ENCODE results near the gene MARCHF9.

The MARCHF9 gene

DNA sequence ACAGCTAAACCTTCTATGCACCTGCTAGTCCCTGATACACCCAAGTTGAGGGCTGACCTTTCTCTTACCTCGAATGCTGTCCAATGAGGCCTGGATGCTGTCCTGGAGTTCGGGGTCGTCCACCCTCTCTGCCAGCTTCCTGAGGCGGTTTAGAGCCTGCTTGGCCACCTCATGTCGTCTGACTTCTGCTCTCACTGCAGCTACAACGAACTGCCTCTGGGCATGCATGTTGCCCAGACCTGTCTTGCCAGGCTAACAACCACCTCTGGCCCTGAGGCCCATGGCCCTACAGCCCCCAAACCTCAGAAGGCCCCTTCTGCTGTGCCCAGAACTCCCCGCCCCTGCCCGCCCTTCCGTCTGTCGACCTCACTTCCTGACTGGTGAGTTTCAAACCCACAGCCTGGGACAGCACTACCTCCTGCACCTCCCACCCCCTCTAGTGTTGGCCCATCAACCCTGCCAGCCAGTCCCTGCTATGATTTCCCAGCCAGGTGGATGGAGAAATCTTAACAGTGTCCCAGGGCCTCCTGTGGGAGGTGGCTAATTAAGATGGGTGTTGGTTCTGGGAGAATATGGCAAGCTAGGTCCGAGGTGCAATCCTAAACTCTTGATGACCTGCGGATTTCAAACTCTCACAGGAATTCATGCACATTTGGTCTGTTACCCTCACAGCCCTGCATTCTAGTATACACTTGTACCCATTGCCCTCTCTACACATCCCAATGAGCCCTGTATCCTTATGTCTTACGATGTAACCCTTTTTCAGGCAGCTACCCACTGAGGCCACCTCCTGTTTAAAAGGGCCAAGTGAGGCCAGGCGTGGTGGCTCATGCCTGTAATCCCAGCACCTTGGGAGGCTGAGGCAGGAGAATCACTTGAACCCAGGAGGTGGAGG lies 12.8 kb upstream of the MARCHF9 start:
- peaks cover 12% of the 10 kb centered on the region for H3K79me2 ChIP-seq (ENCODE audit: insufficient read depth, low read length)
- no peaks in the 10 kb centered on the region for H3K9me3 ChIP-seq (ENCODE audit: insufficient read depth, low read length)
- H2AFZ ChIP-seq (ENCODE audit: low read depth, low read length, severe bottlenecking) = peak overlapping the region; percentile 42
- no peaks in the 10 kb centered on the region for H3K27me3 ChIP-seq (ENCODE audit: low read length)
- peak overlapping the region; percentile 68 for H3K9ac ChIP-seq (ENCODE audit: low read length)
- no peaks in the 10 kb centered on the region for H3K9me2 ChIP-seq (replicated peaks; ENCODE audit: insufficient read depth, low read length)
- H3K36me3 ChIP-seq (ENCODE audit: low read length) = peaks cover under 1% of the 10 kb centered on the region; the same call in 1 of the 2 replicates
- peaks cover 22% of the 10 kb centered on the region for H3F3A ChIP-seq (ENCODE audit: insufficient read depth)
- H3K4me3 ChIP-seq (ENCODE audit: insufficient read depth, low read length, poor library complexity, severe bottlenecking) = peak overlapping the region; percentile 68
- H3K27ac ChIP-seq (ENCODE audit: low read depth, low read length) = peak overlapping the region; percentile 49
- no peak for TF ChIP-seq EZH2phosphoT487 (conservative IDR thresholded peaks at IDR 0.05; ENCODE audit: low read length)
- TF ChIP-seq, protein P1, sequence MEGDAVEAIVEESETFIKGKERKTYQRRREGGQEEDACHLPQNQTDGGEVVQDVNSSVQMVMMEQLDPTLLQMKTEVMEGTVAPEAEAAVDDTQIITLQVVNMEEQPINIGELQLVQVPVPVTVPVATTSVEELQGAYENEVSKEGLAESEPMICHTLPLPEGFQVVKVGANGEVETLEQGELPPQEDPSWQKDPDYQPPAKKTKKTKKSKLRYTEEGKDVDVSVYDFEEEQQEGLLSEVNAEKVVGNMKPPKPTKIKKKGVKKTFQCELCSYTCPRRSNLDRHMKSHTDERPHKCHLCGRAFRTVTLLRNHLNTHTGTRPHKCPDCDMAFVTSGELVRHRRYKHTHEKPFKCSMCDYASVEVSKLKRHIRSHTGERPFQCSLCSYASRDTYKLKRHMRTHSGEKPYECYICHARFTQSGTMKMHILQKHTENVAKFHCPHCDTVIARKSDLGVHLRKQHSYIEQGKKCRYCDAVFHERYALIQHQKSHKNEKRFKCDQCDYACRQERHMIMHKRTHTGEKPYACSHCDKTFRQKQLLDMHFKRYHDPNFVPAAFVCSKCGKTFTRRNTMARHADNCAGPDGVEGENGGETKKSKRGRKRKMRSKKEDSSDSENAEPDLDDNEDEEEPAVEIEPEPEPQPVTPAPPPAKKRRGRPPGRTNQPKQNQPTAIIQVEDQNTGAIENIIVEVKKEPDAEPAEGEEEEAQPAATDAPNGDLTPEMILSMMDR (IDR thresholded peaks at IDR 0.05; ENCODE audit: insufficient read depth, low read length, poor library complexity, severe bottlenecking) = peak; percentile 68
- H4K20me1 ChIP-seq (ENCODE audit: low read depth, low read length) = no peaks in the 10 kb centered on the region
- H3K4me2 ChIP-seq (ENCODE audit: low read depth, low read length, poor library complexity, severe bottlenecking) = peak overlapping the region; percentile 91

DNA sequence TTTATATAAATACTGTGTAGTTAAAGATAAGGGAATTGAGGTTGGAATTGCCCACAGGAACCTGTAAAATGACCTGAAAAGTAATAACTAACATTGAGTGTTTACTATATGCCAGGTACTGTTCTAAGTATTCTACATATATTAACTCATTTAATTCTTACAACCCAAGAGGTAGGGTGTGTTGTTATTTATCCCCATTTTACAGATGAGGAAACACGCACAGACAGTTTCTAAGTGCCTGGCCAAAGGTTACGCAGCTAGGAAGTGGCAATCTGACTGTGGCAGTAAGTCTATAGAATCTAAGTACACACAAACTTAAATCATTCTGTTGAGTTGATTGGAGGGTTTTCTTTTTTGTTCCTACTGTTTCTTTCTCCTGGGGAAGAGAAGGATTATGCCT lies 11.1 kb upstream of the MARCHF9 start:
- Histone ChIP-seq H3K27me3 (ENCODE audit: low read length) (no peaks in the 10 kb centered on the region), H3K36me3 (ENCODE audit: low read length) (peaks cover 10% of the 10 kb centered on the region; the same call in 1 of the 2 replicates), H3K9ac (ENCODE audit: low read length) (no peak overlapping the region), H3F3A (ENCODE audit: insufficient read depth) (peaks cover 32% of the 10 kb centered on the region), H3K4me2 (ENCODE audit: low read depth, low read length, poor library complexity, severe bottlenecking) (peak overlapping the region; percentile 87), H3K9me2 (replicated peaks; ENCODE audit: insufficient read depth, low read length) (no peaks in the 10 kb centered on the region), H3K27ac (ENCODE audit: low read depth, low read length) (no peak overlapping the region), H3K9me3 (ENCODE audit: insufficient read depth, low read length) (no peaks in the 10 kb centered on the region), H3K79me2 (ENCODE audit: insufficient read depth, low read length) (peaks cover 12% of the 10 kb centered on the region), H2AFZ (ENCODE audit: low read depth, low read length, severe bottlenecking) (peak overlapping the region; percentile 60), H4K20me1 (ENCODE audit: low read depth, low read length) (no peaks in the 10 kb centered on the region), H3K4me3 (ENCODE audit: insufficient read depth, low read length, poor library complexity, severe bottlenecking) (peak overlapping the region; percentile 68)
- TF ChIP-seq EZH2phosphoT487 (conservative IDR thresholded peaks at IDR 0.05; ENCODE audit: low read length) = no peak
- TF ChIP-seq, protein P1 (IDR thresholded peaks at IDR 0.05; ENCODE audit: insufficient read depth, low read length, poor library complexity, severe bottlenecking) = no peak

DNA sequence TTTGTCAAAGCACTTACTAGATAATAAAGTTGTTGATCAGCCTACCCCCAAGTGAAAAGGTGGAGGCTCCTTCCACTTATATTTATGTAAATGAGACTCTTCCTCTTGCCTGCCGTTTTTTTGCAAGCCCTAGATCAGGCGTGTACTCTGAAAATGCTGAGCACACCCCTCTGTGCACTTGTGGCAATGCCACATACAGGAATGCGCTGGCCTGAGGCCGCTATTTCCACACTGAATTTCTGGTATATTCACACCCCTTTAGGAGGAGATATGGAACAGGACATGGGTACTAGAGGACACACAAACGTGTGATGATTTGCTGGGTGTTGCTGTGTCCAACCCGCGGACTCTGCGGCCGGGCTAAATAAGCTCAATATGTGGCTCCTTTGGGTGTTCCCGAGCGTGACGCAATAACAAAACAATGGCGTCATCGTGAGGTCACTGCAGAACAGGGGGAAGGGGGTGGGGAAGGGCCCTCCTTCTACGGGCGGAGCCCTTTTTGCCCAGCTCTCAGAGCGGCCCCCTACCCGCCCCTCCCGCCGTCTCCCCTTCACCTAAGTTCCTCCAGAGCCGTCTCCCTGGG lies 10.6 kb upstream of the MARCHF9 start:
- Histone ChIP-seq H3K27ac (ENCODE audit: low read depth, low read length) (peak overlapping the region; percentile 23; the same call in 1 of the 2 replicates), H3K9me2 (replicated peaks; ENCODE audit: insufficient read depth, low read length) (no peaks in the 10 kb centered on the region), H3K9me3 (ENCODE audit: insufficient read depth, low read length) (no peaks in the 10 kb centered on the region), H3K36me3 (ENCODE audit: low read length) (peaks cover 10% of the 10 kb centered on the region; the same call in 1 of the 2 replicates), H2AFZ (ENCODE audit: low read depth, low read length, severe bottlenecking) (peak overlapping the region; percentile 60), H4K20me1 (ENCODE audit: low read depth, low read length) (no peaks in the 10 kb centered on the region), H3K4me2 (ENCODE audit: low read depth, low read length, poor library complexity, severe bottlenecking) (peak overlapping the region; percentile 87), H3K79me2 (ENCODE audit: insufficient read depth, low read length) (peaks cover 11% of the 10 kb centered on the region), H3K4me3 (ENCODE audit: insufficient read depth, low read length, poor library complexity, severe bottlenecking) (peak overlapping the region; percentile 68), H3F3A (ENCODE audit: insufficient read depth) (peaks cover 32% of the 10 kb centered on the region), H3K27me3 (ENCODE audit: low read length) (no peaks in the 10 kb centered on the region), H3K9ac (ENCODE audit: low read length) (peak overlapping the region; percentile 74)
- TF ChIP-seq EZH2phosphoT487 (conservative IDR thresholded peaks at IDR 0.05; ENCODE audit: low read length) = no peak
- TF ChIP-seq, protein P1 (IDR thresholded peaks at IDR 0.05; ENCODE audit: insufficient read depth, low read length, poor library complexity, severe bottlenecking) = no peak
